ENCODE results near the gene DLX1. TPM values are rescaled to one million over a fixed set of nuclear protein-coding genes. Genes with fewer than 3 reads are reported as not detected.

Gene DLX1
- polyA plus RNA-seq, 5 donors, result 0.16 to 0.34 (median 0.26) TPM; not detected in 1

DNA sequence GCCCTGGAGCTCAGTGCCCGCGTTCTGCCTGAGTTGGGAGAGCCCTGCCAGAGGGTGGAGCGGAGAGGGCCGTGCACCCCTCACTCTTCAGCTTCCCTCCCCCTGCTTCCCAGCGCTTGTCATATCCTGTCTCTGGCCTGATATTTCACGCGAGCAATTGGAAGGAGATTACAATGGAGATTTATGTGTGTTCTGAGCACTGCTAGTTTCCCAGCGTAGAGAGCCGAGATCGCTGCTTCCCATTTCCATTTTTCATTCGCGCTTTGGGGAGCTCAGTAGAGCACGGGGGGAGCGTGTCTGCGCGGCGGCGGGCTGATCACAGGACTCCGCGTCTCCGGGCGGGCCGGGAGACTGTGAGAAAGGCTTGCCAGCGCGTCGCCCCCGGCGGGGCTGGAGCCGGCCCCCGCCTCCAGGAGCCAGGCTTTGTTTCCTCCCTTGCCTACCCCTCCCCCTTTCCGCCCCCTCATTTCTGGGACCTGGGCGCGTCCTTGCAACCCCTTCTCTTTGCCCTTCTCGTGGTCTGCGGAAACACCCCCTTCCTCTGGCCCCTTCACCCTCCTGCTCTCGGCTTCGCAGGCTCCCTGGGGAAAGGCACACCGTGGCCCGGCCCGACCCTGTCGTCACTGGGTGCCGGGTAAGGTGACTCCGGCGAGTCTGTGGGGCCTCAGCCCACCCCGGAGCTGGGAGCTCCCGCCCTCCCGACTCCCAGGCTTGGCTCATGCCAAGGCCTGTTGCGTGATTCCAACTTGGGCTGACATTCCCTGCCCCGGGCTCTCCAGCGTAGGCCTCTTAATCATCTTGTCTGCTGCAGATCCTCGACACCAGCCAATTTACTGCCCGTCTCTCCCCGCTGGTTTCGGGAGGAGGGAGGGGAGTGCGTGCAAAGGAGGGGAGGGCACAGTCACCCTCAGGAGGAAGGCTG, 11.6 kb downstream of the DLX1 start:
- peak in 1 of 2 donors; percentile 21 for DNase-seq

DNA sequence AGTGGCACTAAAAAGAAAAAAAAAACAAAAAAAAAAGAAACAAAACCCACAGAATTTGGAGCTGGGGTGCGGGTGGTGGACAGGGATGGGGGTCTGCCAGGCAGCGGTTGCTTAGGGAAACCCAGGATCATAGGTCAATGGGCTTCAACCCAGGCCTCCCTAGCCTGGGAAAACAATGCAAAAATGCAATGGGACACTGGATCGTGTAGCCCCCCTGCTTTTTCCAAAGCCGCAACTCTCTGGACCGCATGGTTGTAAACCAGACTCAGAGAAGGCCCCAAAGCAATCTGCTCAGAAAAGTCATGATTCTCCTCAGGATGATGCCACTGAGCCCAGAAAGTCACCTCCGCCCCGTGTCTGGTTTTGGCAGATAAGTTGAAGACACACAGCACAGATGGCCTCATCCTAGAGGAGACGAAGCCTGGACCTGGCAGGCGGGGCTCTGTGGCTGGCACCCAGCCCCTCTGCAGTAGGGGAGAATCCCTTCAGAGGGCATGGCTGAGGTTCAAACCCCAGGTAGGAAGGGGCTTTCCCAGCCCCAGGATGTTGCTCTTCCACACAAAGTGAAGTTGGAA, 12.3 kb downstream of the DLX1 start:
- no peak for DNase-seq

DNA sequence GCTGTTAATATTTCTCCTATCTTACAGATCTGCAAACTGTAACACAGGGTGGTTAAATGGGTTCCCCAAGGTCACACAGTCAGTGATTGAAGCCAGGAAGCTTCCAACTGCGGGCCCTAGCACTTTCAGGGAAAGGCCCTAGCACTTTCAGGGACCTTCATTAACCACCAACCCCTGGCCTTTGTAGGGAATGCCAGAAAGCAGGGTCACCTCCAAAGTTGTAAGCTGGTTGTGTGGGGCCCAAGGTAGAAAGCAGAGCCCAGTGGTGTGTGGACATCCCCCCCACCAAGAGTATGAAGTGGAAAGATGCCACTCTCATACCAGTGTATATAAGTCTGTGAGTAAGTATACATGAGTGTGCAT, 13.0 kb downstream of the DLX1 start:
- DNase-seq, result no peak

DNA sequence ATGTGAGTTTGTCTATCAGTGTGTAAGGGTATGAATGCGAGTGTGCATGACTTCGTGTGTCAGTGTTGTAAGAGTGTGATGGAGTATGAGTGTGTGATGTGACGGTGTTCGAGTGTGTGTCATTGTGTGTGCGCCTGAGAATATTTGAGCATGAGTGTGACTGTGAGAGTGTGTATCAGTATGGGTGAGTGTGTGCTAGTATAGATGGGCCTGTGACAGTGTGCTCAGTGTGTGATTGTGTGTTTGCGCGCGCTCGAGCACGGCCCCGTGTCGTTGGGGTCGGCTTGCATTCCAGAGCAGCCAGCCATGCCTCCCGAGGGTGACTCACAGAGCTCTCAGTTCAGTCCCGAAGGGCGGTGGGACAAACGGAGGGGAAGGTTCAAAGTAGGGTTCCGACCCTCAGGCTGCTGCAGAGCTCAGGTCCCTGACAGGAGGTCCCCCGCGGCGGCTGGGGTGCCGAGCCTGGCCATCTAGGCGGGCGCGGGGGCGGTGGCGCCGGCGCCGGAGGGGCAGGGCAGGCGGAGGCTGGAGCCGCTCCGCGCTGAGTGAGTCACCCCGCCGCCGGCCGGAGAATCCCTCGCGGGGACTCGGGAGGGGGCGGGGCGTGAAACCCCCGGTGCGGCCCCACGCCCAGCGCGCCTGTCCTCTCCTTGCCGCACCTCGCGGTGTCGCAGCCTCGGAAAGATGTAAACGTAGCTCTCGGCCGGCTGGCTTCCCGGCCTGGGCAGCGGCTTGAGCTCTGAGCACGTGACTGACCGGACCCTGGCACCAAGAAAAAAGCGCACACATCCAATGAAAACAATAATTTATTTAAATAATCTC, 13.6 kb downstream of the DLX1 start:
- peak in 1 of 2 donors; percentile 13 for DNase-seq

DNA sequence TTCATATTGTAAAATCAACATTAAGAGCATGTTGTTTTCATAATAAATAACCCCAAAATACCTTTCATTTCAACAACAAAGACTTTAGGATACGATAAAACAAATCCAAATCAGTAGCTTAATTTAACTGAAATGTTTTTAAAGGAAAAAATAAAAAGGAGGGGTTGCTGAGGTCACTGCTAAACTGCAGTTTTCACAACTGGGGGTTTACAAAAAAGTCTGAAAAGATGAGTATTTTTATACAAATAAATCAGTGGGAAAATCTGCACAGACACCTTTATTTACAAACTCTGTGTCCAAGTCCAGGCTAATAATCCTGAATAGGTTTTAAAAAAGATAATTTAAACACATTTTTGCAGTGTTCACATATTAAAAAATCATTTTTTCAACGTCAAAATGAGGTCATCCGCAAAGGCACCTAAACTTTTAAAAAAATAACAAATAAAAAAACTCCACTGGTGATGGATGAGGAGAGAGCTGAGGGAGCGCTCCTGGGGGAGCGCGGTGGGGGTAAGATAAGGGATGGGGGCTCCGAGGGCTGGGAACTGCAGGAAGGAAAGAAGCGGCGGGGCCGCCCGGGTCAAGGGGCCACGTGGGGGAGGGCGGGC, 14.3 kb downstream of the DLX1 start:
- DNase-seq, result no peak

DNA sequence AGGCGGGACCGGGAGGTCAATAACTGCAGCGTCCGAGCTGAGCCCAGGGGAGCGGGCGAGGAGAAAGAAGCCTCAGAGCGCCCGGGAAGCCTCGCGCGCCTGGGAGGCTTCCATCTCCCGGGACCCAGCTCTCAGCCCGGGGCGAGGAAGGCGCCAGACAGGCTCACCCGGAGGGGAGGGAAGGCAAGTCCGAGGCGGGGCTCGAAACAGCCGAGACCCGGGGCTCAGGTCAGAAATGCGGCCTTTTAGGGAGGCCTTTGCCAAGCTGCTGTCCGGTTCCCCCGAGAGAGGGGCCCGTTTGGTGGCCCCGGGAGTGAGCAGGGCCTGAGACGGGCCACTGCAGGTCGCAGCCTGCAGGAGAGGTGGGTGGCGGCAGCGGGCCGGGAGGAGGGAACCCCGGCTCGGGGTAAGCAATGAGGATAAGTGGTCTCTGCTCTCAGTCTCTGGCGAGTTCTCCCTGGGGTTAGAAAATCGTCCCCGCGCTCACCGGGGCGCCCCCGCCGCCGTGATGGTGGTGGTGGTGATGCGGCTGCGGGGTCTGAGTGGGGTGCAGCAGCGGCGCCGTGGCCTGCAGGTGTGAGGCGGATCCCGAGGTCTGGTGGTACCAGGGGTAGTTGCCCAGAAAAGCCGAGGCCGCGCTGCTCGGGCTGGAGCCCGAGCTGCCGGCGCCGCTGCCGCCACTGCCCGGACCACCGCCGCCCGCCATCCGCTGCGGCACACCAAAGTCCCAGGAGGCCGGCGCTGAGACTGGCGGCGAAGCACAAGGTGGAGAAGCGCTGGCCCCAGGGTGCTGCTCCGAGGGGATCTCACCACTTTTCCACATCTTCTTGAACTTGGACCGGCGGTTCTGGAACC, 15.0 kb downstream of the DLX1 start:
- DNase-seq, result no peak

DNA sequence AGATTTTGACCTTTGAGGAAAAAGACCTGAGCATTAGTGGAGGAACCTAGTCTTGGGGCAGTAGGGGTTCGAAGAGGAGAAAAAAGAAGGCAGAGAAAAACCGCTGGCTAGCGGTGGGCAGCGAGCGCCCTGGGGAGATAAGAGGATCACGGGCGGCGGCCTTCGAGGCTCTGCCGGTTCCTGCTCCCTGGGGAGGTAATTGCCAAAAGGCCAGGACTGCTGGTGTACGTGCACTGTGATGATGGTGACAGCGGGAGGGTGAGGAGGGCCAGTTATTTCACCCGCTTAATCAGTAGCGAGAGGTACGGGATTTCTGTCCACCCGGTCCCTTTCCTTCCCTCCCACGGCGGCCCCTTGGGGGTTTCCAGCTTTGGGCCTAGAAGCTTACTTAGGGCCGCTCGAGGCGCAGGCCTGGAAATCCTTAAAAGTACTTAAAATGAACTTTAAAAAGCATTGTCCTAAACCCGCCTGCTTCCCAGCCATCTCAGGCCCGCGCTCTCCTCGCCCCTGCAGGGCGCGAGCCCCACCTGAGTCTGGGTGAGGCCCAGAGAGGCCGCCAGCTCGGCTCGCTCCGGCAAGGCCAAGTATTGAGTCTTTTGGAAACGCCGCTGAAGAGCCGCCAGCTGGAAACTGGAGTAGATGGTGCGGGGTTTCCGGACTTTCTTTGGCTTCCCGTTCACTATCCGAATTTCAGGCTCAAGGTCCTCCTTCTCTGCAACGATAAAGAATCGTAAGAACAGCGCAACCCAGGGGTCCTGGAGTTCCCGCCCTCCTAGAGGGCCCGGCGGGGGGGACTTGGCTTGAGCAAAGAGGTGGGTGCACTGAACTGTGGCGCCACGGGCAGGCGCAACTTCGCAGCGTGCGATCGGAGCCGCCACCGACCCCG, 15.9 kb downstream of the DLX1 start:
- no peak for DNase-seq

DNA sequence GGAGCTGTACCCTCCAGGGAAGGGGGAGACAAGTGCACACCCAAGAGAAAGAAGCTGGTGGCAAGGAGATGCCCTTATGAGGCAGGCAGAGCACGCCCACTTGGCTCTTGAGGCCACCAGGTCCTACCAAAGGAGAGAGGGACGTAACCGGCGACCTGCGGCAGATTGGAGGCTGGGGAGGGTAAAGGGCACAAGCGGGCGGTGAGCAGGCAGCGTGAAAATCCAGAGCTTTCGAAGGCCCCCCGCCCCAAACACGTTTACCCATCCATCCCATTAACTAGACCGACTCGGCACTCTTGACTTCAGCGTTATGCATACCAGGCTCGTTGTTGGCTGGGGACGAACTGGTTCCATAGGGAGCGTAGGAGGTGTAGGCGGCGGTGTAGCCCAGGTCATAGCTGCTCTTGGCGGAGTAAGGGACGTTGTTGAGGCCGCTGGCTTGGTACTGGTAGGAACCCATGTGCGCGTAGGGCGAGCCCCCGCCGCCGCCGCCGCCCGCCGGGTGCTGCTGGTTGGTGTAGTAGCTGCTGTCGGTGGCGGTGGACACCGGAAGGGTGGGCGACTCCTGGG, 16.6 kb downstream of the DLX1 start:
- DNase-seq, result no peak

DNA sequence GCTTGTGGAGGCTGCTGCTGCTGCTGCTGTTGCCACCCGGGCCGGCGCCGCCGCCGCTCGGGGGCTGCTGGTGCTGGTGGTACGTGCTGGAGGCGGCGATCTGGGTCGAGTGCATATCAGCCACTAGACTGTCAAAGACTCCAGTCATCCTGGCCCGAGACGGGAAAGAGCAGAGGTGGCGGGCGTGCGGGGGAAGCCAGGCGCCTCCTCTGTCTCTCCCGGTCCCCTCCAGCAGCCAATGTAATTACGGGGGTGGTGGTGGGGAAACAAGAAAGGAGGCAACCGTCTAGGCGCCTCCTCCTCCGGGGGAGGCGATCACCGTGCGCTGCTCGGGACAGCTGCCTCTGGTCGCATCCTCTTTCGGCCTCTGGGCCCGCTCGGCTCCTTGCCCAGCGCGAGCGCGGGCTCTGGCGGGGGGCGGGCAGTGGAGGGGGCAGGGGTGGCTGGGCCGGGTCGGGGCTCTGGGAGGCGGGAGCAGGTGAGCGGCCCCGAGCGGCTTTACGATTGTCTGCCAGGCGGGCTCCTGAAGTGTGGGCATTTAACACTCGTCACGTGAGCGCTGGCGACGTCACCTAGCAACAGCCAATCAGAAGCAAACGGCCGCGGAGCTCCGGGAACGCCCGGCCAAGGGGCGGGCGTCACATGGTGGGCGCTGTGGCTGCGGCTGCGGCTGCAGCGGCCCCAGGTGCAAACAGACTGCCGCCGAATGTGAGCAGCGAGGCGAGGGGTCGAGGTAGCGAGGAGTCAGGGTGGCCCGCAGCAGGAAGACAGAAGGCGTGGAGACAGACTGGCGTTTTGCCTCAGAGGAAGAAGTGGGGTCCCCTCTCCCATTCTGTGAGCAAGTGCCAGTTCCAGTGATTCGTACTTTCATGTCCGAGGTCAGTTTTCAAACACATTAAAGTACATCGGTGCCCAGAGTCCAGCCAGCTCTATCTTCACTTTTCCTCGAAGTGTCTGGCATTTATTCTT, 17.4 kb downstream of the DLX1 start, which contains the start of gene DLX2:
Gene DLX2, minus strand, starts transcription at position 510 of the 969 bp plus-strand sequence. Its CDS starts 362 bp downstream, at position 148.
- DNase-seq, result peak; percentile 78 to 81

DNA sequence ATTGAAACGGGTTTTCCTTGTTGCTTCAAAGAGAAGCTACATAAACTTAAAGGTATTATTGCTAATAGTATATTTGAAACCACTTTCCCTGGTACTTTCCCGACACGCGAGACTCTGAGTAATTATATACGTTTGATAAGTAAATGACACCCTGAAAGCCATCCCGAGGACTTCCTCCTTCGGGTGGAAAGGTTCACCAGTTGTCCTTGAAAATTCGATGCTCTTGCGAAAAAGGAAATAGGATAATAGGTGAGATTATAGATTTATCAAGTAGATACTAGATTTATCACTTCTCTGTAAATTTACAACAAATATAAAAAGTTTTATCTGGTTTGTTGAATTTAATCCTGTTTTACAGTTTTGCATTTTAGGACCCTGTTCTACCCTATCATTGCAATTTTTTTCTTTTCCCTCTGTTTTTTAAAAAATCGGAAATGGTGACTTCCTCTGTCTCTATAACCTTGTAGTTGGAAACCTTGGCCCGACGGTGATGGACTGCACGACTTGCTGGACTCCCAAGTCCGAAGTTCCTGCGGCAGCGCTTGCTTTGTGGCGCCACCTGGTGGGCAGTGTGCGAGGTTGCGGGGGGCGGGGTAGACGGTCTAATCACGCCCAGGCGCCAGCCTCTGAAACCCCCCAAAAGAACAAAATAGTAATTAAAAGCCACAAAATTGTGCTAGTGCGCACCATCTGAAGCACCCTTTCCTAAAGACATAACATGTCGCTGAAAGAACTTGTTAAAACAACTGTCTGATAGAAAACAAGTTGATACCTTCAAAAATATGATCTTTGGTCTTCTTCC, 18.4 kb downstream of the DLX1 start:
- DNase-seq, result peak; percentile 70 to 75

DNA sequence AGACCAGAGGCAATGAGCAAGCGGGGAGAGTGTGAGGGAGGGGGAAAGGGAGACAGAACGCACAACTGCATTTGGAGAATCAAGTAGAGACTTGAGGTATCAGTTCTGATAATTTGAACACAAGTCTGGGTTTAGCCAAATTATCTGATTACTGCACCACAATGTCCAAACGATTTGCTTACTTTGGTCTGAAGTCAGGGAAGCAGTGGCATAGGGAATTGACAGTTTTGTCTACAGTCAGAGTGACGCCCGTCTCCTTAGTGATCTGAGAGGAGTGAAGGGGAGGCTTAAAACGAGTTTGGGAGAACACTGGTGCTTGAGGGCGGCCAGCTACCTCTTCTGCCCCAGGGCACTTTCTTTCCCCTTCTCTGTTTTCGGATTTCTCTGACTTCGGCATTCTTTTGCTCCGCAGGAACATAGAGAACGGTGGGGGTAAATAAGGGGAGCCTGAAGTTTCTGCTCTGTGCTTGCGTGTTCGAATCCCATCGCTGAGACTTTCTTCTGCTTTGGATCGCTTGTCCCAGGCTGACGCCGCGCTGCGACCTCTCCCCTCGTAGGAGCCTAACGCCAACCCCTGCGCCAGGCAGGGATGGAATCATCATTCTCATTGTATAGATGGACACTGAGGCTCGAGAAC, 20.3 kb downstream of the DLX1 start:
- no peak for DNase-seq

DNA sequence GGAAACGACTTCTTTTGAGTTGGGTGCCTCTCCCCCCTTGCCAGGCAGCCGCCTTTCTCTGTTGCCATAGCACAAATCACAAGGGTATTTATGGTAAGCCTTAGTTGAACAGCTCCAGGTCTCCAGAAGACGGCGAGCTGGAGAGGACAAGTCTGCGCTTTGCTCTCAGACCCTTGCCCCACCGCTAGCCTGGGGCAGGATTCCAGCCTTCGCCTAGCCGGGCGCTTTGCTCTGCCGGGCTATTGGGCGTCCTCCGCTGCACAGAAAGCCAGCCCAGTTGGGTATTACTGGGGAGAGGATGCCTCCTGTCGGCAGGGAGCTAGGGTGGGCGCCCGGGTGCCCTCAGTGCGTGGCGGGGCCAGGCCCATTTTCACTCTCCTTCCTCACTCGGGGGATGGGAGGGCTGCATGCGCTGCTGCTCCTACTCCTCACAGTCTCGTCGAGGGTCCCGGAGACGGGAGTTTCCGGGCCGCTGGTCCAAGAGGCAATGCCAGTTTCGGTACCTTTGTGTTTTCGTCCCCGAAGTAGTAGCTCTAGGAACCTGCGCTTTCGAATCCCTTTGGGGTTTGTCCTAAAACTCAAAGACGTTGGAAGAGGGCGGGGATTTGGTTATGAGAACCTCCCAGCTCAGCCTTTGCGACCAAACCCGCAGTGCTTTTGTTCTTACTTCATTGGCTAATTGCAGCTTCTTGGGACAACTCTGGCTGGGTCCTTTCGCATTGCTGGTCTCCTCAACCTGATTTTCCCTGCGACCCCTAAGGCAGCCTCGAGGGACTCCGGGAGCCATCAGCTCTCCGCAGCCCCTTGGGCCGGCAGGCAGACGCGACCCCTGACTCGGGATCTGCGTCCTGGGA, 21.0 kb downstream of the DLX1 start:
- no peak for DNase-seq

DNA sequence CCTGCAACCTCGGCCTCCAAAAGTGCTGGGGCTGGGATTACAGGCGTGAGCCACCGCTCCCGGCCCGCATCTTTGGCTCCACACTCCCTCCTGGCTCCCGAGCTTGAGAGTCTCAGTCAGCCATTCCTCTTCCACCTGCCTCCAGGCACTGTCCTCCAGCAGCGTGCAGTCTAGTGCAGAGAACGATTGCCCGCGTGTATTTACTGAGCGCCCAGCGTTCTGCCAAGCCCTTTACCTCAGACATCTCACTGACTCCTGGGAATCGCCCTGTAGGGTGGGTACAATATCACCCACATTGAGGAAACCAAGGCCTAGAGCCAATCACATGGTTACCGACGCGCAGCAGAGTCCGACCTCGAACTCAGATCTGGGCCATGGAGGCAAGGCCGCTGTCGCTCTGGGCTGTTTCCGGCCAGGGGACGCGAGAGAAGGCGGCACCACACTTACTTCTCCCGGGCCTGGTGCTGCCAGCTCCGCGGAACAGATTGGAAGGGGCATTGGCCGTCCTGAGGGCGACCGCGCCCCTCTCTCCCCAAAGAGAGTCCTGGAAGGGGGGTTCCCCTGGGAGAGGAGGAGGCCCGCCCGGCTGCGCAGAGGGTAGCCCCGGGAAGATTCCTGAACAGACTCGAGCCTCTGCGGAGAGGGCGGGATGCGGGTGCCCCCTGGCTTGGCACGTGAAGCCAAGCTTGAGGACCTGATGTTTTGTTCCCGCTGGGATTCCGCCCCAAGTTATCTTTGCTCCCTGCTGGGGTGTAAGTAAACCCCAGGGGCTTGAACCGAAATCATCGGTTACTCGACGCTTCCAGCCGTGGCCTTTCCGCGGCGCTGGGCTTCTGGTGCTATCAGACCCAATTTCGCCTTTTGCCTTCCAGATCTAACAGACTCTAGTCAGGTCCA, 22.6 kb downstream of the DLX1 start:
- no peak for DNase-seq

DNA sequence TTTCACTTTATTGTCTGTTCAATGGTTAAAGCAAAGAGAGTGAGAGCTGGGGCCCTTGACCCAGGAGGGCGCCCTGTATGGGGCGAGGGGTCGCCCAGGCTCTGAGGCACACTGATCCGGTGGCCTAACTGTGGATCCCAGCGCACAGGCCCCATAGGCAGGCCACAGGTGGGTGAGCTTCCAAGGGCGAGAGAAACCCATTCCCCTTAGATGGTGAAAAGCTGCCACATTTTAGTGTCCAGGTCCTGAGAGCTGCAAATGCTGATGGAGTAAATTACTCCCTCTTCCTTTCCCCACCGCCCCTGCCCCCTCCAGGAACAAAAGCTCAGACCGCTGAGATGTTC, 23.3 kb downstream of the DLX1 start:
- no peak for DNase-seq

Measured in right lung (tissue), 5 donors.